HL-60 (cell line): ENCODE results near the gene SLC16A6.
"Not testable (repeated sequence)": the region's sequence is repeated elsewhere in the genome, so short reads cannot be mapped to it uniquely, and the experiment has no call there.

Experiments used
- CTCF ChIP-seq: IDR thresholded peaks from one replicate; pipeline ENCODE4 v1.5.1; 2011; ENCODE audit warnings: low read length, control low read depth, inconsistent platforms; ENCODE audit not compliant: insufficient read depth
- GABPA ChIP-seq: IDR thresholded peaks from 2 replicates; pipeline ENCODE4 v1.6.1; 2012; ENCODE audit warnings: low read depth
- POLR2AphosphoS5 ChIP-seq: IDR thresholded peaks from 2 replicates; pipeline ENCODE4 v1.6.1; 2012; ENCODE audit warnings: low read depth
- REST ChIP-seq: IDR thresholded peaks from 2 replicates; pipeline ENCODE4 v1.6.1; 2012; ENCODE audit warnings: low read depth; ENCODE audit not compliant: insufficient replicate concordance
- SPI1 ChIP-seq: IDR thresholded peaks from 2 replicates; pipeline ENCODE4 v1.6.1; 2012; ENCODE audit warnings: low read depth, mild to moderate bottlenecking, borderline replicate concordance

- TF ChIP-seq POLR2AphosphoS5, CTCF, REST, GABPA, SPI1: not testable (repeated sequence)
These were observed 14.6 kb downstream of the SLC16A6 start for GRCh38 chr17:68276339-68276738.
